Heart left ventricle (tissue), 16 donors: Measurements from ENCODE around the gene HOXD12. TPM values are rescaled to one million over a fixed set of nuclear protein-coding genes. Genes with fewer than 3 reads are reported as not detected.
A peak's percentile ranks its signal among the peaks of the same experiment; 100 is the strongest.

Experiments used
- ATAC-seq, 4 donors: fragments of 200-7000 bp; cut with Tn5 transposase; one replicate each; pipeline ENCODE4 v1.9.1; 2020 to 2022; ENCODE audit warnings: moderate library complexity in 4 of 4, mild to moderate bottlenecking in 3 of 4, moderate number of reproducible peaks in 1 of 4
- DNase-seq, 5 donors: peaks; one replicate each; pipeline ENCODE4 v3.0.0-alpha.2; 2020
- H3K27ac ChIP-seq, 12 donors: fragments of 200-600 bp; sonication (generic) in 4 of 12; one replicate each; pipeline versions ENCODE4 v1.5.0 to v1.8.0; 2016 to 2022; ENCODE audit warnings: mild to moderate bottlenecking in 2 of 12
- H3K27me3 ChIP-seq, 9 donors: fragments of 200-600 bp; sonication (generic) in 2 of 9; one replicate each; pipeline versions ENCODE4 v1.5.1 to v1.8.0; 2016 to 2022; ENCODE audit warnings: mild to moderate bottlenecking in 3 of 9
- H3K36me3 ChIP-seq, 9 donors: fragments of 200-600 bp; sonication (generic) in 2 of 9; one replicate each; pipeline versions ENCODE4 v1.5.0 to v1.8.0; 2018 to 2022; ENCODE audit warnings: mild to moderate bottlenecking in 2 of 9
- H3K4me1 ChIP-seq, 12 donors: fragments of 200-600 bp; sonication (generic) in 4 of 12; one replicate each; pipeline versions ENCODE4 v1.5.0 to v1.8.0; 2016 to 2022; ENCODE audit warnings: mild to moderate bottlenecking in 3 of 12
- H3K4me3 ChIP-seq, 12 donors: fragments of 200-600 bp; sonication (generic) in 4 of 12; one replicate each; pipeline versions ENCODE4 v1.5.0 to v1.8.0; 2017 to 2022; ENCODE audit warnings: mild to moderate bottlenecking in 9 of 12, moderate library complexity in 4 of 12
- H3K9me3 ChIP-seq, 12 donors: fragments of 200-600 bp; sonication (generic) in 4 of 12; one replicate each; pipeline versions ENCODE4 v1.5.0 to v1.8.0; 2016 to 2022; ENCODE audit warnings: mild to moderate bottlenecking in 1 of 12
- POLR2A ChIP-seq, 2 donors: fragments of 450-650 bp; IDR thresholded peaks; one replicate each; pipeline ENCODE4 v1.6.1; 2017; ENCODE audit warnings: antibody characterized with exemption in 2 of 2, mild to moderate bottlenecking in 2 of 2, moderate library complexity in 2 of 2
- WGBS, 4 donors: extraction: QIAGEN DNeasy Blood & Tissue Kit in 2 of 4; methylation state at CpG; one replicate each; pipeline versions ENCODE4 v1.1.5 to v1.1.7; 2013 to 2018; 5-methylcytosine and 5-hydroxymethylcytosine counted together
- intact Hi-C, 10 donors: fragments of 100-400 bp; cut with DNase I; formaldehyde crosslinking; loops; one replicate each; pipeline versions ENCODE4 v1.11.1 to v1.14.2; 2022
- polyA plus RNA-seq, 2 donors: library from polyadenylated mRNA; stranded (reverse); fragments of 200-250 nt; gene quantifications; one replicate each; pipeline ENCODE4 v1.2.3, GENCODE V29; 2013
- total RNA-seq, 9 donors: library from RNA; depleted of rRNA in 2 of 9; stranded (reverse); fragments of >200 nt in 2 of 9; fragmentation: NEBNext Ultra II Directional in 3 of 9; extraction: Animal tissue kit (Norgen Biotek cat#: 25700) in 3 of 9; gene quantifications; one replicate each; pipeline versions ENCODE4 v1.1.0 to v1.2.4, GENCODE V29; 2016 to 2023
- TF ChIP-seq, protein P1 (sequence below), 12 donors: fragments of 200-600 bp; sonication (generic) in 4 of 12; IDR thresholded peaks; one replicate each; pipeline versions ENCODE4 v1.5.0 to v1.8.0; 2018 to 2022; ENCODE audit warnings: antibody characterized with exemption in 12 of 12, mild to moderate bottlenecking in 5 of 12
- donor health status: ischemic (EF 13 %, LVEDD 7.1; RV severe dilation, severe dysfunction).
- donor health status: healthy with polysubstance abuse.
- donor health status: DM: no; HTN: yes; CAD: no.
- donor health status: DM: no; HTN: no; CAD: no.
- donor health status: ischemic (EF 25% LVEDD 6.9; RV normal size, moderate dysfunction).
- donor health status: ischemic (EF 25% LVEDD 5.7; RV mildly dilated, moderate dysfunction).
- donor health status: healthy.
- donor health status: DM: yes; HTN: yes; CAD: no.
- donor health status: ischemic (EF 35%, LVEDD 5.7; RV mildly dilated, moderate dysfunction).
- donor health status: nonischemic (EF 11% LVEDD 7.7; RV severe dilation, severe dysfunction).
- donor health status: DM: yes; HTN: yes; CAD: no.
- donor health status: PGD.
- donor health status: ischemic (EF 29% LVEDD 5.4; RV normal size, mild dysfunction).
- donor health status: nonischemic (EF 23%, LVEDD 6.1; RV moderate dilation, normal function).

The HOXD12 gene
- total and polyA plus RNA-seq, 11 donors, result not detected

DNA sequence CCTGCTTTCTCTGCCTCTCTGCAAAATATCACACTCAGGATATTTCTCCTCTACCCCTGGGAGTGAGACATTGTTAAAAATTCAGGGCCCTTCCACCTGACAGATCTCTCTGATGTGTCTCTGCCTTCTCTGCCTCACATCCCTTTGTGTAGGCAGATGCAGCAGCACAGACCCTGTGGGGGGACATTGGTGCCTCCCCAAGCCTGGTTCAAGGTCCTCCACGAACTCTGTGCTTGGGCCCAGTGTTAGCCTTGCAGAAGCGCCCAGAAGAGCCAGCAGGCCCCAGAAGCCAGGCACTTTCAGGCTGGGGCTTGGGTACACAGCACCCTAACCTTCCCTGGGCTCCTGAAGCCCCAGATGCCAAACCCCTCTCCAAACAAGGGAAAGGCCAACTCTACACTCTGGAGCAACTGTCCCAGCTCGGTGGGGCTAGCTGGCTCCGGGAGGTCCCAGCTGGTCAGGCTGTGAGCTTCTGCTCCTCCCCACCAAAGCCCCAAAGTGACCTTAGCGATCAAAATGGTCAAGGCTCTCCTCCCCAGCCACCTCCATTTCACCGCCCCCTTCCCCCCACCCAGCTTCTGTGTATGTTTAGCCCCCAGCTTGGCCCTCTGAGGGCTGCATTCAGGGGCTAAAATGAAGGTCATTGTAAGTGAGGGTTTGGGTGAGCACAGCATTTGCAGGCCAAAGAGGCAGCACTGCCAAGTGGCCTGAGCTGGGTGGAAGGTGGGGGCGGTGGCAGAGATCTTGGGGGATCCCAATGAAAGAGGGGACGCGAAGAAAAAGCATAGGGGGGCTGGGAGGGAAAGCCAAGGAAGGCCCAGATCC, 25.6 kb downstream of the HOXD12 start:
- WGBS, 4 donors, result 29 to 34% (median 33%) methylated on average over 8 to 9 of the region's 9 CpGs
- Histone ChIP-seq H3K4me1 (peaks cover 4 to 42% (median 21%) of the 10 kb centered on the region in 12 donors), H3K4me3 (no peak overlapping the region), H3K27me3 (peaks cover 79 to 100% (median 94%) of the 10 kb centered on the region in 9 donors), H3K9me3 (no peaks in the 10 kb centered on the region), H3K27ac (no peak overlapping the region), H3K36me3 (no peaks in the 10 kb centered on the region)
- no peak for TF ChIP-seq POLR2A (IDR thresholded peaks at IDR 0.05)
- TF ChIP-seq, protein P1, sequence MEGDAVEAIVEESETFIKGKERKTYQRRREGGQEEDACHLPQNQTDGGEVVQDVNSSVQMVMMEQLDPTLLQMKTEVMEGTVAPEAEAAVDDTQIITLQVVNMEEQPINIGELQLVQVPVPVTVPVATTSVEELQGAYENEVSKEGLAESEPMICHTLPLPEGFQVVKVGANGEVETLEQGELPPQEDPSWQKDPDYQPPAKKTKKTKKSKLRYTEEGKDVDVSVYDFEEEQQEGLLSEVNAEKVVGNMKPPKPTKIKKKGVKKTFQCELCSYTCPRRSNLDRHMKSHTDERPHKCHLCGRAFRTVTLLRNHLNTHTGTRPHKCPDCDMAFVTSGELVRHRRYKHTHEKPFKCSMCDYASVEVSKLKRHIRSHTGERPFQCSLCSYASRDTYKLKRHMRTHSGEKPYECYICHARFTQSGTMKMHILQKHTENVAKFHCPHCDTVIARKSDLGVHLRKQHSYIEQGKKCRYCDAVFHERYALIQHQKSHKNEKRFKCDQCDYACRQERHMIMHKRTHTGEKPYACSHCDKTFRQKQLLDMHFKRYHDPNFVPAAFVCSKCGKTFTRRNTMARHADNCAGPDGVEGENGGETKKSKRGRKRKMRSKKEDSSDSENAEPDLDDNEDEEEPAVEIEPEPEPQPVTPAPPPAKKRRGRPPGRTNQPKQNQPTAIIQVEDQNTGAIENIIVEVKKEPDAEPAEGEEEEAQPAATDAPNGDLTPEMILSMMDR (IDR thresholded peaks at IDR 0.05), result no peak
- DNase-seq (no peak), ATAC-seq (no peak)
- intact Hi-C loops, result loop anchor here (5.0 to 10.0 kb wide), 10 partner anchors 327 to 1022 kb away; no protein-coding TSS in a partner anchor

DNA sequence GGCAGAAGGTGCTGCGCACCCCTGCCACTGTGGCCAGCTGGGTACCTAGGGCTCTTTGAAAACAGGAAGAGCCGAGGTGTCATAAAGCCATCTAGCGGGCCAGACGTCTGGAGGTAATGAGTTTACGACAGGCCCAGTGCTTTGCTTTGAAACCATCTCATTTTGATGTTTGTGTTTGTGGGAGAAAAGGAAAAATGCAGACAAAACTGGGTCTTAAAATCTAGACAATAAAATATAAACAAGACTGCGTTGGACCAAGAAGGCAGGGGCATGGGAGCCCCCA, 26.1 kb downstream of the HOXD12 start:
- DNase-seq (no peak), ATAC-seq (no peak)
- H3K27me3 ChIP-seq, result peaks cover 79 to 100% (median 94%) of the 10 kb centered on the region in 9 donors
- H3K4me3 ChIP-seq, result no peak overlapping the region
- TF ChIP-seq POLR2A (IDR thresholded peaks at IDR 0.05), result no peak
- TF ChIP-seq, protein P1 (IDR thresholded peaks at IDR 0.05), result no peak
- peaks cover 4 to 47% (median 23%) of the 10 kb centered on the region in 12 donors for H3K4me1 ChIP-seq
- no peak overlapping the region for H3K27ac ChIP-seq
- no peaks in the 10 kb centered on the region for H3K36me3 ChIP-seq
- intact Hi-C loops, result loop anchor here (1.0 to 10.0 kb wide), 13 partner anchors 327 to 1023 kb away; no protein-coding TSS in a partner anchor
- WGBS, 4 donors, result 19 to 45% (median 35%) methylated on average over 6 of the region's 6 CpGs
- H3K9me3 ChIP-seq, result no peaks in the 10 kb centered on the region

DNA sequence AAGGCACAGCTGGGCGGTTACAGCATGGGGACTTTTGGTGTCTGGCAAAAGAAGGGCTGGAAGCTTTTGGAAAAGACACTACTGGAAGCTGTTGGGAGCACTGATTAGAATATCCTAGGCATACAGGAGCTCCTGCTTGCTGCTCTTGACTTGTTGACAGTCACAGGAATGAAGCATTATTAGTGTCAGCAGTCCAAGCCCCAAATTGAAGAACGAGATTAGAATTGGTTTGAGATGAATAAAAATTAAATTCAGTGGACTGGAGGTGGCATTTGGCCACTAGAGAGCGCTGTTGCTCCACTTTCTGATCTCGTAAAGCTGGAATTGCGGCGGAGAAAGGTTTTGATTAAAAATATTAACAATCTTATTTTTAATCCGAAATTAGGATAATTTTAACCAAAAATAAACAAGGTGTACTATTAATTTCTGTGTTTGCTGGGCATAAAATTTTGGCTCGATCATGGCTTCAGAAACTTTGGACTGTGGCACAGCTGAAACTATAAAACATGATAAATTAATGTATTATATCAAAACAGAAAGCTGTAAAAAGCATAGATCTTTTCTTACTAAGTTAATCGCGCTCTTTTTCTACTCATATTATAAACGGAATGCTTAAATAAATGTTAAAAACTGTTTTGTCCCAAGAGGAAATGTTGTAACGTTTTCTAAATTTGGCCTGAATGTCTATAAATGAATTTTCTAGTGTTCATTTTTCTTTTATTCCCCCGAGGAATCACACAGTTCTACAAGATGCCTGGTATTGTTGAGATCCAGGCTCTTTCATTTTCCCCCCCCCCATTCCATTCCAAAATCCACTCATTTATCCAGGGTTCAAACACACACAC, 27.6 kb downstream of the HOXD12 start:
- Histone ChIP-seq H3K4me1 (peaks cover 4 to 41% (median 22%) of the 10 kb centered on the region in 12 donors), H3K9me3 (no peaks in the 10 kb centered on the region), H3K27ac (no peak overlapping the region), H3K36me3 (no peaks in the 10 kb centered on the region), H3K27me3 (peaks cover 79 to 100% (median 94%) of the 10 kb centered on the region in 9 donors), H3K4me3 (no peak overlapping the region)
- WGBS, 4 donors, result 2 to 4% (median 3%) methylated on average over 13 of the region's 13 CpGs
- ATAC-seq, result no peak
- TF ChIP-seq POLR2A (IDR thresholded peaks at IDR 0.05), result no peak
- TF ChIP-seq, protein P1 (IDR thresholded peaks at IDR 0.05), result peak; percentile 82 to 97 (median 93)
- intact Hi-C loops, result loop anchor here (1.0 to 10.0 kb wide), 13 partner anchors 325 to 1022 kb away; no protein-coding TSS in a partner anchor
- DNase-seq, result peak in 3 of 5 donors; percentile 60 to 71 (median 63)

DNA sequence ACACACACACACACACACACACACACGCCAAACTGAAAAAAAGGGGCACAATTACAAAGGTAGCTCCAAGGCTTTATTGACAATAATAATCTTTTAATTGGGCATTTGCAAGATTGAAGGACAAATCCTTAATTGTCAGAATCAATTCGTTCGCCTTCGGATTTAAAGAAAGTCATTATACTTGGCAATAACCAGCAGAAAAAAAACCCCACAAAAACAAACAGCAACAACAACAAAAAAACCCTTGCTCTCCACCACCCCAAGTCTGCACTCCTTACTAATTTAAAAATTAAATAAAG, 28.1 kb downstream of the HOXD12 start:
- H3K4me3 ChIP-seq, result no peak overlapping the region
- no peak for ATAC-seq
- TF ChIP-seq, protein P1 (IDR thresholded peaks at IDR 0.05), result no peak
- TF ChIP-seq POLR2A (IDR thresholded peaks at IDR 0.05), result no peak
- H3K36me3 ChIP-seq, result no peaks in the 10 kb centered on the region
- no peak overlapping the region for H3K27ac ChIP-seq
- peaks cover 3 to 41% (median 17%) of the 10 kb centered on the region in 12 donors for H3K4me1 ChIP-seq
- 20 to 30% (median 26%) methylated on average over 4 of the region's 4 CpGs for WGBS, 4 donors
- no peaks in the 10 kb centered on the region for H3K9me3 ChIP-seq
- intact Hi-C loops, result loop anchor here (2.0 to 10.0 kb wide), 12 partner anchors 325 to 1021 kb away; no protein-coding TSS in a partner anchor
- peaks cover 79 to 100% (median 94%) of the 10 kb centered on the region in 9 donors for H3K27me3 ChIP-seq
- no peak for DNase-seq
